ENCODE measurements around the gene C19orf81.

The C19orf81 gene

GRCh38 chr19:50659318-50660087, 10.3 kb downstream of the C19orf81 start:
- no peak for DNase-seq

- DNase-seq, result no peak
Observed at GRCh38 chr19:50660088-50660366, 10.8 kb downstream of the C19orf81 start.

- no peak for DNase-seq
Observed at GRCh38 chr19:50661023-50661422, 11.8 kb downstream of the C19orf81 start.

- DNase-seq, result no peak
Observed at GRCh38 chr19:50661766-50662650, 12.8 kb downstream of the C19orf81 start.

GRCh38 chr19:50662651-50663481, 13.6 kb downstream of the C19orf81 start:
- no peak for DNase-seq

- no peak for DNase-seq
Observed at GRCh38 chr19:50663482-50663790, 14.2 kb downstream of the C19orf81 start.

- no peak for DNase-seq
Observed at GRCh38 chr19:50664204-50664603, 15.0 kb downstream of the C19orf81 start.

- no peak for DNase-seq
Observed at GRCh38 chr19:50666346-50667176, 17.3 kb downstream of the C19orf81 start.

GRCh38 chr19:50667177-50667758, 18.0 kb downstream of the C19orf81 start:
- no peak for DNase-seq

- no peak for DNase-seq
Observed at GRCh38 chr19:50667759-50668231, 18.6 kb downstream of the C19orf81 start.

GRCh38 chr19:50668416-50668815, 19.2 kb downstream of the C19orf81 start:
- DNase-seq, result no peak

- no peak for DNase-seq
Observed at GRCh38 chr19:50668879-50669278, 19.6 kb downstream of the C19orf81 start.

GRCh38 chr19:50669302-50670101, 20.3 kb downstream of the C19orf81 start:
- no peak for DNase-seq

- DNase-seq, result no peak
Observed at GRCh38 chr19:50670102-50670380, 20.8 kb downstream of the C19orf81 start.

GRCh38 chr19:50673118-50673517, 23.9 kb downstream of the C19orf81 start:
- no peak for DNase-seq

- DNase-seq, result no peak
Observed at GRCh38 chr19:50676625-50677197, 27.5 kb downstream of the C19orf81 start.

- no peak for DNase-seq
Observed at GRCh38 chr19:50677636-50678035, 28.4 kb downstream of the C19orf81 start.

GRCh38 chr19:50678323-50678722, 29.1 kb downstream of the C19orf81 start:
- DNase-seq, result no peak

GRCh38 chr19:50679177-50680125, 30.2 kb downstream of the C19orf81 start:
- peak; percentile 12 to 67 for DNase-seq
